ENCODE measurements around the gene MED26. TPM values are rescaled to one million over a fixed set of nuclear protein-coding genes. Genes with fewer than 3 reads are reported as not detected.
"Not testable (repeated sequence)": the region's sequence is repeated elsewhere in the genome, so short reads cannot be mapped to it uniquely, and the experiment has no call there.

Gene MED26
- total RNA-seq, 1 donor from 2014 or later = 13.3 TPM

- Mint-ChIP-seq H3K4me1 (no peaks in the 10 kb centered on the region), H3K27ac (no peak overlapping the region), H3K9me3 (no peaks in the 10 kb centered on the region), H3K36me3 (peaks cover 1% of the 10 kb centered on the region), H3K27me3 (ENCODE audit: low read depth) (no peaks in the 10 kb centered on the region), H3K4me3 (no peak overlapping the region)
- no peak for DNase-seq (ENCODE audit: low spot score in 2 of 2, unreplicated experiment in 2 of 2)
- no peak for TF ChIP-seq CTCF (IDR thresholded peaks at IDR 0.05; ENCODE audit: unreplicated experiment)
Observed at GRCh38 chr19:16671652-16672274, 43.8 kb upstream of the MED26 start.

GRCh38 chr19:16670291-16670690 lies 42.3 kb upstream of the MED26 start:
- DNase-seq (ENCODE audit: low spot score in 2 of 2, unreplicated experiment in 2 of 2) = no peak
- no peak for TF ChIP-seq CTCF (IDR thresholded peaks at IDR 0.05; ENCODE audit: unreplicated experiment)
- H3K9me3 Mint-ChIP-seq = no peaks in the 10 kb centered on the region
- no peaks in the 10 kb centered on the region for H3K27me3 Mint-ChIP-seq (ENCODE audit: low read depth)
- H3K27ac Mint-ChIP-seq = no peak overlapping the region
- no peak overlapping the region for H3K4me3 Mint-ChIP-seq
- H3K4me1 Mint-ChIP-seq = no peaks in the 10 kb centered on the region
- H3K36me3 Mint-ChIP-seq = peaks cover 1% of the 10 kb centered on the region

GRCh38 chr19:16668702-16669101 lies 40.7 kb upstream of the MED26 start:
- not testable (repeated sequence) for H3K9me3 Mint-ChIP-seq; DNase-seq (ENCODE audit: low spot score in 2 of 2, unreplicated experiment in 2 of 2); H3K27ac Mint-ChIP-seq; H3K4me1 Mint-ChIP-seq; H3K4me3 Mint-ChIP-seq; H3K27me3 Mint-ChIP-seq (ENCODE audit: low read depth); H3K36me3 Mint-ChIP-seq

- Mint-ChIP-seq H3K27ac (no peak overlapping the region), H3K27me3 (ENCODE audit: low read depth) (no peaks in the 10 kb centered on the region), H3K9me3 (no peaks in the 10 kb centered on the region), H3K4me1 (no peaks in the 10 kb centered on the region), H3K4me3 (no peak overlapping the region), H3K36me3 (peaks cover 1% of the 10 kb centered on the region)
- no peak for DNase-seq (ENCODE audit: low spot score in 2 of 2, unreplicated experiment in 2 of 2)
- TF ChIP-seq CTCF (IDR thresholded peaks at IDR 0.05; ENCODE audit: unreplicated experiment) = no peak
Observed at GRCh38 chr19:16668176-16668575, 40.2 kb upstream of the MED26 start.

GRCh38 chr19:16661480-16662034 lies 33.6 kb upstream of the MED26 start:
- DNase-seq (ENCODE audit: low spot score in 2 of 2, unreplicated experiment in 2 of 2) = no peak
- H3K27ac Mint-ChIP-seq = no peak overlapping the region
- peaks cover 16% of the 10 kb centered on the region for H3K4me1 Mint-ChIP-seq
- no peaks in the 10 kb centered on the region for H3K27me3 Mint-ChIP-seq (ENCODE audit: low read depth)
- H3K4me3 Mint-ChIP-seq = peak overlapping the region; percentile 69
- no peak for TF ChIP-seq CTCF (IDR thresholded peaks at IDR 0.05; ENCODE audit: unreplicated experiment)
- no peaks in the 10 kb centered on the region for H3K9me3 Mint-ChIP-seq
- H3K36me3 Mint-ChIP-seq = peaks cover 10% of the 10 kb centered on the region

- Mint-ChIP-seq H3K4me3 (peak within 1 kb of the TSS; percentile 99), H3K36me3 (peaks cover 13% of the 10 kb centered on the region), H3K4me1 (peaks cover 16% of the 10 kb centered on the region), H3K9me3 (no peaks in the 10 kb centered on the region), H3K27ac (peak within 1 kb of the TSS; percentile 99), H3K27me3 (ENCODE audit: low read depth) (no peaks in the 10 kb centered on the region)
- no peak for TF ChIP-seq CTCF (IDR thresholded peaks at IDR 0.05; ENCODE audit: unreplicated experiment)
- DNase-seq (ENCODE audit: low spot score in 2 of 2, unreplicated experiment in 2 of 2) = peak; percentile 19 to 48
Observed at GRCh38 chr19:16660763-16661479, 32.9 kb upstream of the MED26 start, which contains the start of gene TMEM38A. Gene TMEM38A, plus strand, starts transcription at chr19:16661139. Its CDS starts 79 bp downstream, at chr19:16661218.

All from mesothelial cell of epicardium (in vitro differentiated cells).